Fibroblast of gingiva (primary cell): ENCODE results near the gene ZIC1.

Source experiments
- DNase-seq: peaks from one replicate; pipeline ENCODE4 v3.0.0-alpha.2; 2011; ENCODE audit warnings: low read depth

The ZIC1 gene

GRCh38 chr3:147395899-147396711 is 13.1 kb upstream of the ZIC1 start:
- DNase-seq, result no peak

DNA sequence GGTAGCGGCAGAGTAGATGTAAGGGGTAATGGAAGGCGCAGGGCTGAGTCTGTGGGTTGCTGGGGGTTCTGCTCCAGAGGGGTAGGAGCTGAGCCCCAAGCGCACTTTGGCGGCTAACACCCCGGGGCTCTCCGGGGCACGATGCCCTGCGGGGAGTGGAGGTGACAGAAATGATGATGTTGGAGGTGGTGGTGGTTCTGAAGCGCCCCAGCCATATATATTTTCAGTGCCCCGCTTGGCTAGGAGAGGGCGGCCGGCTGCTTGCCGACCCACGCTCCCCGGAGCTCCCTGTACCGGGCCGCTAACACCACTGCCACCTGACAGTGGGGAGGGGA is 12.5 kb upstream of the ZIC1 start:
- DNase-seq, result no peak

DNA sequence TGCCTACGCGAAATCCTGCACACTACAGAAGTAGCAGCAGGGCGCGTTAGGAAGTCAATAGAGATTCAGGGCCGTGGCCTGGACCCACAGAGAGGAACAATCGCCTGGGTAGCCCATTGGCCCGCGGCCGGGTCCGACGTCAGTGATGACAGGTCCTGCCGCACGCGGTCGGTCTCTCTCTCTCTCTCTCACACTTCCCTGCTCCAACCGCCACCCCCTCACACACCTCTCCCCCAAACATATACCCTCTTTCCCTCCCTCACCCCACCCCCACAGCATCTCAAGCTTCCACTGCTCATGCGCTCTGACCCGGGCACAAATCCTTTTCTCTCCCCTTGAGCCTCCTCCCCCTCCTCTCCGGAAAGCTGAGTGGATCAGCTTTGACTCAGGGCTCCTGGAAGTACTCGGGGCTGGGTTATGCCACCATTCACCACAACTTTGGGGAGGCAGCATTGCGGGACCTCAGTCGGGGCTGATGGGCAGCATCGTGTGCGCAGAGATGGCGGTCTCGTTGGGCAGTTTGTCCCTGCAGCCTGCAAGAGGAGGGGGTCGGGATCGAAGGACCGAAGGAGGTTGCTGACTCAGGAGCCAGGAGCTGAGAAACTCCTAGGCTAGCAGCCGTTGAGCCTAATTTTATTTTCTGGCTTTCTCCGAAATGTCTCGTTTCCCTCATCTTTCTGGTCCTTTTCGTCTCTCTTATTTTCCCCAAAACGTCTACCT is 11.8 kb upstream of the ZIC1 start:
- no peak for DNase-seq

DNA sequence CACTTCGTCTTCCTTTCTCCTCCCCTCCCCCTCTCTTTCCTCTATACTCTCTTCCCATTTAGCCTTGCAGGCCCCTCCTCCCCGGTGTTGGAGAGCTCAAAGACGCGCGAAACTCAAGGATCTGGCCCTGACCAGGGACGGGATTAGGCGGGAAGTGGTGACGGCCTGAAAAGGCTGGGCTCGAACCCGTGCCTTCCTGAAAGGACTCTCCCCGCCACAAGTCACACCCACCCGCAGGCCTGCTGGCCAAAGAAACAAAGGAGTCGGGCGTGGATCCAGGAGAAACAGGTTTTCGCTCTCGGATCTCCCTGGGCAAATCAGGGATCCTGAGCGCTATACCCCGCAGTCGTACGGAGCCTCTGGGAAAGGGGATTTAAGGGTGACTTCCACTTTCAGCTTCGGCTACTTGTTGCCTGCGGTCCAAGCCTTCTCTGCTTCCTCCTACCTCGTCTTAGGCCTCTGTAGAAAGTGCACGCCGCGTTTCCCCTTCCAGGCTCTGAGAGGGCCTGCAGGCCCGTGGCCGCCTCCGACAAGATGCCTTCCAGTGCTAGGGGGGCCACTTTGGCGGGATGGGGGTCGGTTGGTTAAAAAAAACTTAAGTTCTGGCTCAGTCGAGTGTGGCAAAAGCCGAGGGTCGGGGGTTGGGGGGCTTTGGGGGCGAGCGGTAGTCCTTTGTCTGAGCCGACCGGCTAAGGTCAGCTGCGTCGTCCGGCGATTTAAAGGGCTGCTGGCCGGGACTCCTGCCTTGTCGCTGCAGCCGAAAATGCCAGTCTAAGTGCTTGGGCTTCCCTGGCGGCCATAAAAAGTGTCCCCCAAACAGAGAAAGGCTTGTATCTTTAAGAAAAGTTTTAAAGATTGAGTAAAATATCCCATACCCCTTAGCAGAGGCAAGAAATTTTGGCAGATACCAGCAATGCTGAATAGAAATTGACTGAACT is 11.0 kb upstream of the ZIC1 start:
- DNase-seq, result no peak

DNA sequence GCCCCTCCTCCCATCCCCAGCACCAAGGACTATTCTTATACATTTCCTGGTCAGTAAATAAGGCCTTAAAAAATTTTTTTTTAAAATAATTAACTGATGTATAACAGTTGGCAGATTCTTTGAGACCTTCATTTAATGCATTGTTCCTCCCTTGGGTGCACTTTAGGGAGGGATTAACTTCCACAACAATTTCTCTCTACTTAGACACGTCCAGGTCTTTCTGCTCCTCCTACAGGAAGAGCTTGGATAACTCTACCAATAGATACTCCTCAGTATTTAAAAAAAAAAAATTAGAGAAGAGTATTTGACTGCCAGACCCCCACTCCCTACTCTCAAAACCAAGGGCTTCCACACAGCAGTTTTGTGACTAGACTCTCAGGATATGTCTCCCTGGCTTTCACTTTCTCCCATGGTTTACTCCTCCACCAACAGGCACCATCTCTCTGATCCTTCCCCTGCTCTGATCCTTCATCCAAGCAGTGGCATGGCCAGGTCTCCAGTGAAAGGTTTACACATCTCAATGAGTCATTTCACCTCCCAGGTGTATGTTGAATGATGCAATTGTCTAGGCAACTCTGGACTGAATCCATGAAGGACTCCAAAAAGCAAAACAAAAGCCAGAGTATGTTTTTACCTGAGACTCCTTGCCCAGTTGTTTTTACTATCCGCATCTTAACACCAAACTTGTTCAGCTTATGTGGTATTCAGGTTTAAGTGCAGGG is 10.2 kb upstream of the ZIC1 start:
- no peak for DNase-seq

DNA sequence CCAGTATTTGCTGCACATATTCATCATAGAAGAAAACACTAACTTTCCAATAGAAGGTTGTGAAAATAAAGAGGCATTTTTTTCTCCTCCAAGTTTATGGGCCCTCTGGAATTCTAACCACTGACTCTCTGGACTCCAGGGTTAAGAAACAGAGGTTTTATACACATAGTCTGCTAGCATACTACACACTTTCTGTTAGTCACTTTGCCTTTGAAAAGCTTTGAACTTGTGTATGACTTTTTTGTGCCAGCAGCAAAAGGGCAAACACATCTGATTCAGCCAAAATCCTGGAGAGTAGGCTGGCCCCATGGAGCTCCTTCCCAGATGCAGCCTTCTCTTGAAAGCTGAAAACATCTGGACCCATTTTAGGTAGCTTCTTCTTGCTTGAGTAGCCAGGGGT is 9.1 kb upstream of the ZIC1 start:
- DNase-seq, result no peak

DNA sequence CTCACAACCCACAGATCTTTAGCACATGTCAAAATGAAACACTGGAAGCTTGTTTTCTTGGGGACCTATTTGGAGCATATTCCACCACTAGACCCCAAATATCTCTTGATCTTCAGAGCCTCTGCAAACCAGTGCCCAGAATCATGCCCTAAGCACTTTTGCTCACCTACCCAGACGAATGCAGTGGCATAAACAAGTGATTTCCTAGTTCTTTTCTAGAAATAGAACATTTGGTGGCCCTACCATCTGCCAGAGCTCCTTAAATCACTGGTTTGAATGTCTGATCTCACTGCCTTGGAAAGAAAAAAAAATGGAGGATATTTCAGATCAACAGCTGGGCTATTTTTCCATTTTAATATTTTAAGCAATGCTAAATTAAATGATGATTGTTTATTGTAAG is 8.2 kb upstream of the ZIC1 start:
- DNase-seq, result no peak

- no peak for DNase-seq
Measured at GRCh38 chr3:147401421-147401820, 7.7 kb upstream of the ZIC1 start.

GRCh38 chr3:147402159-147402558 is 7.0 kb upstream of the ZIC1 start:
- no peak for DNase-seq

GRCh38 chr3:147403511-147403910 is 5.7 kb upstream of the ZIC1 start:
- no peak for DNase-seq

GRCh38 chr3:147404000-147404799 is 5.0 kb upstream of the ZIC1 start:
- no peak for DNase-seq

- DNase-seq, result no peak
Measured at GRCh38 chr3:147404800-147405230, 4.3 kb upstream of the ZIC1 start.

DNA sequence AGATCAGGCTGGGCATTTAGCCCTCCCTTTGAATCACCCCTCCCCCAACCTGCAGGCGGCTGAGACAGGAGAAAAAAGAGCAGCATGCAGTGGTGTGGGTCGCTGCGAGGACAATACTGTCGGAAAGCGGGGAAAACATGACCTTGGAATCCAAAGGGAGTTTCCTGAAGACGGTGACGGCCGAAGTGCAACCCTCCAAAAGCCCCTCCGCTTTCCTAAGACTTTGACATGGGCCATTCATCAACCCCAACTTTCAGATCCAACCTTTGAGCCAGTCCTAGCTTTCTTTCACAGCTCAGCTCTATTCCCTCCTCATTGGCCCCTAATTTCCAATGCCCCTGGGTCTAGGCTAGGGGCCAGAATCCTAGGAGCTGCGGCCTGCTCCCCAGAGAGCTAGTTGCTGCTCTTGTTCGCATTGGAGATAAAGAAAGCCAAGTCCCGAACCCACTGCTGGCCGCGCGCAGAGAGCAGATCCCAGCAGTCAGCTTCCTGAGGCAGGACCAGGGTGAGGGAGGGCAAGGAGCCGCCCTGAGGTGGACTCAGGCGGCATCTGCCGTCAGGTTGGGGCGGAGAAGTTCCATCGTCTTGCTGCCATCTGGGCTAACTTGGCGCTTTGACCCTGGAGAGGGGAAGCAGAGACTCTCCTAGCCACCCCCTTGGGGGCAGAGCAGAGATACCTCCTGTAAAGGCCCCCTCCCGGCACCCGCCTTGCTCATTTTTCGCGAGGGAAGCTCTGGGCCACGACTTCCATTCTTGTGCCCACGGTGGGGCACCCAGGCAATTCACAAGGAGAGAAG is 3.7 kb upstream of the ZIC1 start:
- no peak for DNase-seq

DNA sequence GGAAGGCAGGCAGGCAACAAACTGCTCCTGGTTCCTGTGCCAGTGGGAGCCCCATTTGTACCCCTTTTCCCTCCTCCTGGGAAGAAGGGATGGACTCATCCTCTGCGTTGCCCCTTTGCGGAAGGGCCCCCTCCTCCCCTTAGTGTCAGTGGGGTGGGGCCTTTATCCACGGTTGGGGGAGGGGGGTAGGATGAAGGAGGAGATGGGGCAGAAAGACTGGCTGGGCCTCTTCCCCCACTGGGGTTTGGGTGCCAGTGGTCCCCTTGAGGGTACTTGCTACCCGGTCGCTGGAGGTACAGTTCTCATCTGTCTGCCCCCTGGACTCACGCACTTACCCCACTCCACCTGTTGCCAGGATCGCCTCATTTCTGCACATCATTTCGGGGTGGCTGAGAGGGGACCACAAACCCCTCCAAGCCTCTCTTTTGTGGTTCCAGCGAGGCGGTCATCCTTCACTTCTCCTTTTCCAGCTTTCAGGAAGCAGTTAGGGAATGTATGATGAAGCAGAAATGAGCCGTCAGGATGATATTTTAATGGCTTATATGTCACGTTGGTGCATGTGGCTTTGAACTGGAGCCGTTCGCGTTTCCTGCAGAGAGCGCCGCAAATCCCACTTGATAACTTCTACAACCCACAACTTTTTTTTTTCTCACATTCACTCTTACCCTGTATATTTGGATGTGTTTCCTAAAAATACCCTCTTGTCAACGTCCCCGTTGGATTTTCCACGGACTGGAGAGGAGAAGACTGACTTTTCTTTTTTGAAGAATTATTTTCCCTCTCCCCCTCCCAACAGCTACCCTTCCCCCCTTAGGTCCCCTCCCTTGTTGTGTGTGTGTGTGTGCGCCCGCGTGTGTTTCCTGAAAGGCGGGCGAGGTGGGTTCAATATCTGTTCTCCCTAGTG is 2.9 kb upstream of the ZIC1 start, which contains the start of gene ZIC4:
TSS of gene ZIC4 (minus strand) at position 516 of the 904 bp plus-strand sequence. CDS start 3,746 bp downstream, outside the sequence.
- DNase-seq, result no peak

- DNase-seq, result no peak
Measured at GRCh38 chr3:147407114-147407497, 2.1 kb upstream of the ZIC1 start.

DNA sequence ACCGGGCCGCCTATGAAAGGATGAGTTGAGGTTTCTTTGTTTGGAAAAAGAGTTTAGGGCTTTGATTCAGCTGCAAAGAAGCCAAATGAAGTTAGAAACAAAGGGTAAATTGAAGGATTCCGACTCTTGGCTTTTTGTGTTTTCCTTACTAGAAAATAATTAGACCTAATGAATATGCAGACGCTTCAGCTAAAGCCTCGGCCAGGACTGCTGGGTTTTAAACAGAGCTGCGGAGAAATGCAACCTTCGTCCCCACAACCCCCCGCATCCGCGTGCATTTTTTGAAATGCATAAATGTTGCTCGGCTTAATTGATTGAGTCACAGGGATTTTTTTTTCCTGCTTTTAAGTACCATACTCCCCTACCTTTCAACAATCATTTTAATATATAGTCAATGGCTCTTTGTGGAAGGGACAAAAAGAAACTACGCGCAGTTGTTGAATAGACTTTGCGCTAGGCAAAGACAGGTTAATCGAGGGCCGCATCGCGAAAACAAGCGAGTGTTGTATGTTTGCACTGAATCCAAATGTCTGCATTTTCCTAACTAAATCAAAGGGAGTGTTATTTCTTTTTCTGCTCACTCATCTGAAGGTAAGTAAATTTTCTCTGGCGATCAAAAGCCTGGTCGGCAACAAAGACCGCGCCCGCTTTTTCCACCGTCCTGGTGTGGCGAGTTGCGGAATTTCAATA is 1.5 kb upstream of the ZIC1 start:
- DNase-seq, result no peak

DNA sequence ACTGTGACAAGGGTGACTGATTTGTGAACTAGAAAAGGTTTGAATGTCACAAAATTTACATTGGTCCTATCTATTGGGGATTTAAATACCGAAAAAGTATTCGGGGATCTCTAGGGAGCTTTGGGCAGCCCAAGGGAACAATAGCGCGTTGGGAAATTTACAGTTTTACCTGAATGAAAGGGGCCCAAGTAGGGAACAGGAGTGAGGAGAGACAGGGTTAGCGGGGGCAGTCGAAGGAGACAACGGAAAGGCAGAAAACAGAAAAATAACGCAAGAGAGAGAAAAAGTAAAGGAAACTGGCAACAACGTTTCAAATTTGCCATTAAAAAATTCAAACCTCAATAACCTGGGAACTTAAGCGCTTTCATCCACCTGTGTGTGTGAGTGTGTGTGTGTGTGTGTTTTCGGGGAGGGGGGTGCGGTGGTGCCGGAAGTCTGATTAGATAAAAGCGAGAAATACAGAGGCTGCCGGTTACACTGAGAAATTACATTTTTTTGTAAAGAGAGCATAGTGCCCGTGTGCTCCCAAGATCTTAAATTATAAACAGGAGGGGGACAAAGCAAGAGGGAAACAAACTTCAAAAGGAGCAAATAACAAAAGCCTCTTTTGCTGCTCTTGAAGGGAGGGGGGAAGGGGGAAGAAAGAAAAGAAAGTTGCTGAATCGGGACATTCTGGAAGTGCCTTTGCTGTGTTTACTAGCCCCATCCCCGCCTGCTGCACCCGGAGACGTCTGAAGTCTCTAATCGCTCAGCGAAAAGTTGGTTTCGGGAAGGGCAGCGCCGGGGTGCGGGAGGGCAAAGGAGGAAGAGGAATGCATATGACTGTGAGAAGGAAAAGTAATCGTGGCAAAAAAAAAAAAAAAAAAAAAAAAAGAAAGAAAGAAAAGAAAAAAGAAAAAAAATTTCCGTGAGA is 721 bp upstream of the ZIC1 start:
- DNase-seq, result no peak
